Measurements from ENCODE around the gene SOX5.
"Not testable (repeated sequence)": the region's sequence is repeated elsewhere in the genome, so short reads cannot be mapped to it uniquely, and the experiment has no call there.

Gene SOX5

DNA sequence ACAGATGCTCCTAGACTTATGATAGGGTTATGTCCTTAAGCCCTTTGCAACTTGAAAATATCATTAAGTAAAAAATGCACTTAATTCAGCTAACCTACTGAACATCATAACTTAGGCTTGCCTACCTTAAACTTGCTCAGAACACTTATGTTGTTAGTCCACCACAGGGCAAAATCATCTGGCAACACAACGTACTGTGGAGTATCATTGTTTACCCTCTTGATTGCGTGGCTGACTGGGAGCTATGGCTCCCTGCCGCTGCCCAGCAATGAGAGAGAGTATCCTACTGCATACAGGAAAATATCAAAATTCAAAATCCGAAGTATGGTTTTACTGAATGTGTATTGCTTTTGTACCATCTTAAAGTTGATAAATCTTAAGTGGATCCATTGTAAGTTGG is 105.5 kb downstream of the SOX5 start:
- no peaks in the 10 kb centered on the region for H3K4me1 Mint-ChIP-seq
- H3K36me3 Mint-ChIP-seq, result no peaks in the 10 kb centered on the region
- no peak overlapping the region for H3K4me3 Mint-ChIP-seq
- CTCF ChIA-PET, result no interaction called here
- no peak for DNase-seq
- H3K27ac Mint-ChIP-seq, result no peak overlapping the region
- H3K27me3 Mint-ChIP-seq, result no peaks in the 10 kb centered on the region
- no peaks in the 10 kb centered on the region for H3K9me3 Mint-ChIP-seq

DNA sequence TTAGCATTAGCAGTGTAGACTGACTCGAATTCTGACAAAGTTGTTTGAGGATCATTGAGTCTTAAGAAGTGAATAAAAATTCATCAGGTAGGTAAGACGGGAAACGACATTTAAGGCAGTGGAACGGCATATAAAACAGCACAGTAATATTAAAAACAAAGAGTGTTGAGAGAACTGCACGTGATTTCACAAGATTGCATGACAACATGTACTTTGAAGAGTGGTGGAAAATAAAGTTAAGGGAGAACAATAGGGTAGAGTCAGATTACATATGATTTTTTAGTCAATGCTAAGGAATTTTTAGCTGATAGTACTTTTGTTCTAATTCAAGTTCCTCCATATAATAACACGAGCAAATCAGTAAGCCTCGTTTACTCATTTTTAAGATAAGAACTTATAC is 115.4 kb downstream of the SOX5 start:
- H3K4me3 Mint-ChIP-seq, result no peak overlapping the region
- CTCF ChIA-PET, result no interaction called here

DNA sequence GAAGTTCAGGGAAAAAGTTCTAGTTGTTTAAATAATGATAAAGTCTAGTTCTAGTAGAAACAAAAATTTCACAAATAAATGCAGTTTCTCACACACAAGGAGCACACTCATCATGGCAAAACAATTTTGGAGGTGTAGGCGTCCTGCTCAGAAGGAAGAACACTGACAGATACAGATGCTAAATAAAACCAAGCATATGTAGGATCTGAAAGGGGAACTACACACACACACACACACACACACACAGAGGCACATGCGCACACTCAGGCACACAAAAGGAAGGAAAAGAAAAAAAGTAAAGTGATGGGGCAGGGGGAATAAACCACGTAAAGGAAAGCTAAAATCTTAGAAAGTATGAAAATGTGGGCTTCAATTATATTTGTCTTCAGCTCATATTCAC is 117.7 kb downstream of the SOX5 start:
- Mint-ChIP-seq H3K4me1 (no peaks in the 10 kb centered on the region), H3K27me3 (no peaks in the 10 kb centered on the region), H3K9me3 (no peaks in the 10 kb centered on the region), H3K27ac (no peak overlapping the region), H3K36me3 (no peaks in the 10 kb centered on the region), H3K4me3 (no peak overlapping the region)
- CTCF ChIA-PET, result no interaction called here
- DNase-seq, result no peak

More for the DNA sequence above, 115.4 kb downstream of the SOX5 start:
- Mint-ChIP-seq H3K9me3 (no peaks in the 10 kb centered on the region), H3K36me3 (no peaks in the 10 kb centered on the region), H3K27me3 (no peaks in the 10 kb centered on the region), H3K27ac (no peak overlapping the region), H3K4me1 (no peaks in the 10 kb centered on the region)
- DNase-seq, result no peak

DNA sequence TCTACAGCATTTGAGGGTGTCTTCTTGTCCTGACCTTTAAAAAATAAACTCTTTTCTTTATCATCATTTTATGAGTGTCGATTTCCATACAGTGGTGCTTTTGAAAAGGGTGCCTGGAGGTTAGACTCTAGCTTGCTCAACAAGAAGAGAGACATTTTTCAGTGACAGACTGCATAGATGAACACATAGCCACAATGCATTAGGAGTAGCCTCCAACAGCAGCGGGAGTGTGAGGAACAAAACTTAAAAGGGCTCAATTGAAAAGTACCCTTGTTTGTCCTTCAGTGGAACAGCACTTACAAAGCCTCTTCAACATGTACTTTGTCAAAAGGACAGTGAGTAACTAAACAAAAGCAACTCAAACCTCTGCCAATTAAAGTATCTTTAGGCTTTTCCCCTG is 119.3 kb downstream of the SOX5 start:
- Mint-ChIP-seq H3K36me3 (no peaks in the 10 kb centered on the region), H3K4me1 (no peaks in the 10 kb centered on the region), H3K9me3 (no peaks in the 10 kb centered on the region), H3K27ac (no peak overlapping the region), H3K27me3 (no peaks in the 10 kb centered on the region), H3K4me3 (no peak overlapping the region)
- CTCF ChIA-PET, result no interaction called here
- DNase-seq, result no peak

DNA sequence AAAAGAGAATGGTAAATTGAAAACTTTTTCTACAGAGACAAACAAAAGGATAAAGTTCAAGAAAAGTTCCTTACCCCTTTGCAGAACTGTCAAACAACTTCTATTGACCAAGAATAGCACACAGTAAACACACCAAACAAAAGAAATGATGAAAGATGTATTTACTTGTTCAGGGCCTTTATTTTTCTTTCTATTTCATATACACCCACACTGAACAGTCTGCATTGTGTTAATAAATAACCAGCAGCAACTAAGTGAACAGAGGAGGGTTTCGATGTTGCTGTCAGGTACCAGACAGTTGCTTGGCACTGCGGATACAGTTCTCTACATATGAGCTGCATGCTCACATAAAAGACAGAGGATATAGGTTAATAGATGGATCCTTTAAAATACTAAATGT is 122.1 kb downstream of the SOX5 start:
- no peaks in the 10 kb centered on the region for H3K27me3 Mint-ChIP-seq
- no peaks in the 10 kb centered on the region for H3K4me1 Mint-ChIP-seq
- no peak overlapping the region for H3K4me3 Mint-ChIP-seq
- no peaks in the 10 kb centered on the region for H3K36me3 Mint-ChIP-seq
- H3K9me3 Mint-ChIP-seq, result peaks cover 4% of the 10 kb centered on the region
- no peak for DNase-seq
- CTCF ChIA-PET, result no interaction called here
- H3K27ac Mint-ChIP-seq, result no peak overlapping the region

DNA sequence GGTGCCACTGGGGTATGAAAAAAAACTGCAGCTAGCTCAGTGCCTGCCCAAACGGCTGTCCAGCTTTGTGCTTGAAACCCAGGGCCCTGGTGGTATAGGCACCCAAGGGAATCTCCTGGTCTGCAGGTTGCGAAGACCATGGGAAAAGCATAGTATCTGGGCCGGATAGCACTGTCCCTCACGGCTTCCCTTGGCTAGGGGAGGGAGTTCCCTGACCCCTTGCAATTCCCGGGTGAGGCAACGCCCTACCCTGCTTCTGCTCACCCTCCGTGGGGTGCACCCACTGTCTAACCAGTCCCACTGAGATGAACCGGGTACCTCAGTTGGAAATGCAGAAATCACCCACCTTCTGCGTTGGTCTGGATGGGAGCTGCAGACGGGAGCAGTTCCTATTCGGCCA is 124.3 kb downstream of the SOX5 start:
- H3K4me3 Mint-ChIP-seq, CTCF ChIA-PET, H3K27ac Mint-ChIP-seq, H3K4me1 Mint-ChIP-seq, H3K9me3 Mint-ChIP-seq, H3K27me3 Mint-ChIP-seq, H3K36me3 Mint-ChIP-seq, DNase-seq: not testable (repeated sequence)

DNA sequence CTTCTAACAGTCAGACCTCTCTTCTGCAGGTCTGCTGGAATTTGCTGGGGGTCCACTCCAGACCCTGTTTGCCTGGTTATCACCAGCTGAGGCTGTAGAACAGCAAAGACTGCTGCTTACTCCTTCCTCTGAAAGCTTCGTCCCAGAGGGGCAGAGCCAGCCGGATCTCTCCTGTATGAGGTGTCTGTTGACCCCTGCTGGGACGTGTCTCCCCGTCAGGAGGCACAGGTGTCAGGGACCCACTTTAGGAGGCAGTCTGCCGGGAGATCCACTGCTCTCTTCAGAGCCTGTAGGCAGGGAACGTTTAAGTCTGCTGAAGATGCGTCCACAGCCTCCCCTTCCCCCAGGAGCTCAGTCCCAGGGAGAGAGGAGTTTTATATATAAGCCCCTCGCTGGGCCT is 125.1 kb downstream of the SOX5 start:
- no peaks in the 10 kb centered on the region for H3K27me3 Mint-ChIP-seq
- H3K9me3 Mint-ChIP-seq, result peaks cover 4% of the 10 kb centered on the region
- H3K27ac Mint-ChIP-seq, result no peak overlapping the region
- H3K4me1 Mint-ChIP-seq, result no peaks in the 10 kb centered on the region
- H3K4me3 Mint-ChIP-seq, result no peak overlapping the region
- CTCF ChIA-PET, result no interaction called here
- DNase-seq, result no peak
- H3K36me3 Mint-ChIP-seq, result no peaks in the 10 kb centered on the region

DNA sequence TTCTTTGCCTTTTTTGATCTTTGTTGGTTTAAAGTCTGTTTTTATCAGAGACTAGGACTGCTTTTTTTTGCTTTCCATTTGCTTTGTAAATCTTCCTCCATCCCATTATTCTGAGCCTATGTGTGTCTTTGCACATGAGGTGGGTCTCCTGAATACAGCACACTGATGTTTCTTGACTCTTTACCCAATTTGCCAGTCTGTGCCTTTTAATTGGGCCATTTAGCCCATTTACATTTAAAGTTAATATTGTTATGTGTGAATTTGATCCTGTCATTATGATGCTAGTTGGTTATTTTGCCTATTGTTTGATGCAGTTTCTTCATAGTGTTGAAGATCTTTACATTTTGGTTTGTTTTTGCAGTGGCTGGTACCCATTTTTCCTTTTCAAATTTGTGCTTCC is 126.6 kb downstream of the SOX5 start:
- DNase-seq, CTCF ChIA-PET, H3K9me3 Mint-ChIP-seq, H3K4me1 Mint-ChIP-seq, H3K4me3 Mint-ChIP-seq, H3K36me3 Mint-ChIP-seq, H3K27ac Mint-ChIP-seq, H3K27me3 Mint-ChIP-seq: not testable (repeated sequence)

DNA sequence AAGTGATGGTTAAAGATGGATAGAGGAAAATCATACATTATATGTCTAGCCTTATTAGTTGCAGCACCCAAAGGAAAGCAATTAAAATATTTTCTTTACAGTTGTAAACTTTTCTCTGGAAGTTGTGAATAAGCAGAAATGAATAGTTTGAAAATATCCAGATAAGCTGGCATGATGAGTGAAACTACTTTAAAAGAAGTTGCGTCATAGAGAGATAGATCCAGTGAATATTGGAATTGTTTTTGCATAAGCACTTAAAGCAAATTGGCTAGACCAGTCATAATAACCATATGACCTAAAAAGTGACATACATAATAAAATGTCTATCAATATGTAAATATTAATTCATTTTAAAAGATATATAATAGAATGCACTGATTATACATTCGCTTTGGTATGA is 132.1 kb downstream of the SOX5 start:
- Mint-ChIP-seq H3K36me3 (no peaks in the 10 kb centered on the region), H3K4me1 (no peaks in the 10 kb centered on the region), H3K27me3 (no peaks in the 10 kb centered on the region), H3K27ac (no peak overlapping the region), H3K9me3 (peaks cover 2% of the 10 kb centered on the region), H3K4me3 (no peak overlapping the region)
- CTCF ChIA-PET, result no interaction called here
- no peak for DNase-seq

DNA sequence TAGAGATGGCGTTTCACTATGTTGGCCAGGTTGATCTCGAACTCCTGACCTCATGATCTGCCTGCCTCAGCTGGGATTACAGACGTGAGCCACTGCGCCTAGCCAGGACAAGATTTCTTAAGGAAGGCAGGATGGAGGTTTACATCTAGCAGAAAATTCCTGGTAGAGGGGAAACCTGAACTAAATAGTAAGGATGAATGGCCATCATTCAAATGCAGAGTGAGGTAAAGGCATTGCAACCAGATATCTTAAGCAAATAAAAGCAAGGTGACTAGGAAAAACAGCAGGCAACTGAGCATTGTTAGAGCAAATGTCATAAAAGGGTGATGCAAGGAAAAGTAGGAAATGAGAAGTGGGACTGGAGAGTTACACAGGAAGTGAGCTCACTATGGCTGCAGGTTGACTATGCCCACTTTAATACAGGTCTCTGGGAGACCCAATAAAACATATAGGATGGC is 133.0 kb downstream of the SOX5 start:
- CTCF ChIA-PET, result no interaction called here
- no peak overlapping the region for H3K27ac Mint-ChIP-seq
- no peak overlapping the region for H3K4me3 Mint-ChIP-seq
- H3K9me3 Mint-ChIP-seq, result peaks cover 2% of the 10 kb centered on the region
- H3K27me3 Mint-ChIP-seq, result no peaks in the 10 kb centered on the region
- no peaks in the 10 kb centered on the region for H3K36me3 Mint-ChIP-seq
- H3K4me1 Mint-ChIP-seq, result no peaks in the 10 kb centered on the region
- DNase-seq, result no peak

DNA sequence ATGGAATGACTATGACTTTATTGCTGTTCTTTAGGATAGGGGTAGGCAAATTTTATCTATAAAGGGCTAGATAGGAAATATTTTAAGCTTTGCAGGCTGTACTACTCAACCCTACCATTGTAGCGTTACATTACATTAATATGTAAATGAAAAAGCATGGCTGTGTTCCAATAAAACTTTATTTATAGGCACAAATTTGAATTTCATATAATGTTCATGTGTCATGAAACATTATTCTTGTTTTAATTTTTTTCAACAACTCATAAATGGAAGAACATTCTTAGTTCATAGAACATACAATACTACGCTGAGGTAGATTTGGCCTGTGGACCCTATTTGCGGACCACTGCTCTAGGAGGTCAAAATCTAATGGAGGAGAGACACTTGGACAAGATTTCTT is 133.7 kb downstream of the SOX5 start:
- no peak overlapping the region for H3K27ac Mint-ChIP-seq
- no peak overlapping the region for H3K4me3 Mint-ChIP-seq
- H3K9me3 Mint-ChIP-seq, result peaks cover 2% of the 10 kb centered on the region
- H3K27me3 Mint-ChIP-seq, result no peaks in the 10 kb centered on the region
- no peaks in the 10 kb centered on the region for H3K4me1 Mint-ChIP-seq
- no peaks in the 10 kb centered on the region for H3K36me3 Mint-ChIP-seq
- CTCF ChIA-PET, result no interaction called here
- no peak for DNase-seq

DNA sequence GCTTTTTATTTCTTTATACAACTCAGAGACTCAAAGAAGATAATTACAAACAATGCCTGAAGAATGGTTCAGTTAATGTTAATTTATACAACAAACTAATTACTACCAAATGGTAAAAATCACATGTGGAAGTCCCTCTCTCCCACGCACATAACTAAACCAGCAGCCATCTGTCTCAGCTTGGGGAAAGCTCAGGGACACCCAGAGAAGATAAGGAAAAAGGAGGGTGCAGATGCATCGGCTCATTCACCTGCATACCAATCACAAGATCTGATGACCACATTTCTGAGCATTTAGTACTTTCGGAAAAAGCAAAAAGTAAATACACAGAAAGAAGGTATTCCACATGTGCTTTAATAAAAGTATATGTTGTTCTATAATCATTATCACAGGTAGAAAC is 136.3 kb downstream of the SOX5 start:
- no peak overlapping the region for H3K27ac Mint-ChIP-seq
- H3K9me3 Mint-ChIP-seq, result peaks cover 2% of the 10 kb centered on the region
- CTCF ChIA-PET, result no interaction called here
- H3K4me3 Mint-ChIP-seq, result no peak overlapping the region
- DNase-seq, result no peak
- no peaks in the 10 kb centered on the region for H3K36me3 Mint-ChIP-seq
- no peaks in the 10 kb centered on the region for H3K27me3 Mint-ChIP-seq
- H3K4me1 Mint-ChIP-seq, result no peaks in the 10 kb centered on the region

DNA sequence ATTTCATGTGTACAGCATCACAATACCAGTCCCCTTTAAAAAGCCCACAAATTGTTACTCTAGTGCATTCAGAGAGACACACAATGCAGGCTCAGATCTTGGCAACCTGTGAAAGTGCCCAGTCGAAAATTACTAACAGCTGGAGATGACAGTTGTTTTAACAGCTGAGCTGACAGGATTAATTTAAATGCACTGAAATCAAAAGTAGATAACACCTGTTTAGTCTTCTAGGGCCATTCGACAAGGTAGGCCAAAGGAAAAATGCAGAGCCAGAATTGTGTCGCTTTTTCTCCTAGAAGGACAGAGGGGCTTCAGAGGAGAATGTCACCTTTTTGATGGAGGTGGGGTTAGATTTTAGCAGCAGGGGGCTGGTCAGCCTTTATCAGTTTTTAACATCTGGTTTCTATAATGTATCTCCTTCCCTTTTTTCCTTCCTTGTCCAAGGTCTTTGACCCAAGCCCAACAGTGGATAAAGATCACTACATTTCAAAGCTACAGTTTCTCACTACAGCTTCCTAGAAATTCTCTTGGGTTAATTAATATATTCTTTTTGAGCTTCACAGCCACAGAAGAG is 139.1 kb downstream of the SOX5 start:
- CTCF ChIA-PET, result interaction anchor here (0.6 kb wide), 1 partner anchor 425 kb away, joined by 4 read pairs; no protein-coding TSS in a partner anchor
- Mint-ChIP-seq H3K4me3 (no peak overlapping the region), H3K9me3 (no peaks in the 10 kb centered on the region), H3K27ac (no peak overlapping the region), H3K4me1 (no peaks in the 10 kb centered on the region), H3K27me3 (no peaks in the 10 kb centered on the region), H3K36me3 (no peaks in the 10 kb centered on the region)
- no peak for DNase-seq

DNA sequence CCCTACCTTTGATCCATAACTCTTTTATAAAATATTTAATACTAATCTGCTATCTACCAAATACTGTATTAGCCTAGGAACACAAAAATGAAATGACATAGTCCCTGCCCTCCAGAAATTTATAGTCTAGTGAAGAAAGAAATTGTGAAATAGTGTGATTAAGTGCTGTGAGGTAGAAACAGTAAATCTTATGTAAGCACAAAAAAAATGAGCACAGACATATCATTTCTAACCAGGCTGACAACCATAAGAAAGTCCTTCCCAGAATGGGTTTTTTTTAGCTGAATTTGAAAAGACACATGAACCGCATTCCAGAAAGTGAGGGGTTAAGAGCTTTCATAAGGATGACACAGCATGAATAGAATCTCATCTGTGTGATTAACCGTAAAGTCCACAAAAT is 145.9 kb downstream of the SOX5 start:
- H3K27ac Mint-ChIP-seq, result no peak overlapping the region
- no peaks in the 10 kb centered on the region for H3K9me3 Mint-ChIP-seq
- no peak for DNase-seq
- CTCF ChIA-PET, result no interaction called here
- no peaks in the 10 kb centered on the region for H3K36me3 Mint-ChIP-seq
- H3K4me1 Mint-ChIP-seq, result no peaks in the 10 kb centered on the region
- H3K27me3 Mint-ChIP-seq, result no peaks in the 10 kb centered on the region
- H3K4me3 Mint-ChIP-seq, result no peak overlapping the region

DNA sequence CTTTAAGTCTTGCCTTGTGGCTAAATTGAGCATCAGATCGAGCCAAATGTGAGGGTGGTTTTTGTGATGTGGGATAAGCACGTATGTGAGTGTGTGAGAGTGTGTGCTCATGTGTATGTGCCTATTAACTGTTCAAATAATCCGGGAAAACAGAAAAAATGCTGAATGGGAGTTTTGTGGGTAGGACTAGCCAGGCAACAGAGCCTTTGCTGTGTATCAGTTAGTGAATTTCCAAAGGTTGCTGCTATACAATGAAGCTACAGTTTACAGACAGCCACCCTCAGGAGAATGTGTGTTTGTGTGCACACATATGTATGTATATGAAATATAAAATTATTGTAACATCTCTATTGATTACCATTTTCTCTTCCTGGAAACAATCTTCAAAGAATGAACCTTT is 154.0 kb downstream of the SOX5 start:
- peaks cover 3% of the 10 kb centered on the region for H3K9me3 Mint-ChIP-seq
- no peaks in the 10 kb centered on the region for H3K27me3 Mint-ChIP-seq
- CTCF ChIA-PET, result no interaction called here
- no peak overlapping the region for H3K4me3 Mint-ChIP-seq
- no peaks in the 10 kb centered on the region for H3K36me3 Mint-ChIP-seq
- DNase-seq, result no peak
- no peak overlapping the region for H3K27ac Mint-ChIP-seq
- H3K4me1 Mint-ChIP-seq, result no peaks in the 10 kb centered on the region

DNA sequence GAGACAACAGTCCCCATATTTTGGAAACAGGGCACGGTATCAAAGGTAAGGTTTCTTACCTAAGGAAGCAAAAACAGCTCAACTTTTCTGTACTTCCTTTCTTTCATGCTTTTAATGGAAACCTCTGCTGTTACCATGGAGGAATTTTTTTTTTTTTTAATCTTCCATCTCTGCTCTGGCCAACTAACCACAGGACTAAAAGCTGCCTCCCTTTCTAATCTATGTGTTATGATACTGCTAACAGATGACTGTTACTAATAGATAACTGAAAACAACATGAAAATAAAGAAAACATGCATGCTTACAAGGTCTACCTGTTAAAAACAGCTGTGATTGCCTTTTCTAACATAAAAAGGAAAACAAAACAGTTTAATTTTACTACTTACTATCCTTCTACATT is 168.4 kb downstream of the SOX5 start:
- Mint-ChIP-seq H3K27me3 (no peaks in the 10 kb centered on the region), H3K4me3 (no peak overlapping the region), H3K36me3 (no peaks in the 10 kb centered on the region), H3K4me1 (no peaks in the 10 kb centered on the region), H3K9me3 (peaks cover 1% of the 10 kb centered on the region), H3K27ac (no peak overlapping the region)
- CTCF ChIA-PET, result no interaction called here
- DNase-seq, result no peak

Measured in activated naive CD4-positive, alpha-beta T cell treated with anti-CD3 and anti-CD28 coated beads, Interleukin-2, amount 10 ng/mL, durations not matched to agents 7 days and 5 days (primary cell).